Upper lobe of left lung (tissue), 6 donors: ENCODE data around the gene FOCAD. TPM values are rescaled to one million over a fixed set of nuclear protein-coding genes. Genes with fewer than 3 reads are reported as not detected.

Source experiments
- ATAC-seq, 2 donors: fragments of 200-7000 bp; cut with Tn5 transposase; one replicate each; pipeline ENCODE4 v1.9.1; 2022; ENCODE audit warnings: mild to moderate bottlenecking in 2 of 2, moderate library complexity in 2 of 2; ENCODE audit not compliant: low FRiP score in 2 of 2
- DNase-seq, 2 donors: peaks; one replicate each; pipeline ENCODE4 v3.0.0-alpha.2; 2019 to 2020
- H3K27ac ChIP-seq, 4 donors: fragments of 200-600 bp; sonication (generic); one replicate each; pipeline ENCODE4 v1.5.1; 2016 to 2019
- H3K27me3 ChIP-seq, 4 donors: fragments of 200-600 bp; sonication (generic); one replicate each; pipeline ENCODE4 v1.5.1; 2017 to 2019
- H3K36me3 ChIP-seq, 4 donors: fragments of 200-600 bp; sonication (generic); one replicate each; pipeline ENCODE4 v1.5.1; 2016 to 2019
- H3K4me1 ChIP-seq, 4 donors: fragments of 200-600 bp; sonication (generic); one replicate each; pipeline ENCODE4 v1.5.1; 2018 to 2019
- H3K4me3 ChIP-seq, 4 donors: fragments of 200-600 bp; sonication (generic); one replicate each; pipeline ENCODE4 v1.5.1; 2017 to 2019; ENCODE audit warnings: mild to moderate bottlenecking in 2 of 4, moderate library complexity in 1 of 4
- H3K9me3 ChIP-seq, 4 donors: fragments of 200-600 bp; sonication (generic); one replicate each; pipeline ENCODE4 v1.5.1; 2018 to 2019
- CTCF ChIP-seq, 6 experiments: fragments of 450-650 bp in 4 of 6; fragments of 200-600 bp in 2 of 6; sonication (generic) in 2 of 6; IDR thresholded peaks; one replicate each; pipeline ENCODE4 v1.5.1; 2016 to 2019; ENCODE audit warnings: antibody characterized with exemption in 6 of 6
- EP300 ChIP-seq, 4 donors: sonication (generic); formaldehyde crosslinking; IDR thresholded peaks; one replicate each; pipeline ENCODE4 v1.5.1; 2017; ENCODE audit warnings: antibody characterized with exemption in 4 of 4, control low read depth in 2 of 4
- POLR2A ChIP-seq, 4 donors: fragments of 450-650 bp; IDR thresholded peaks; one replicate each; pipeline ENCODE4 v1.5.1; 2016 to 2017; ENCODE audit warnings: antibody characterized with exemption in 4 of 4, mild to moderate bottlenecking in 2 of 4
- POLR2AphosphoS5 ChIP-seq, 2 donors: sonication (generic); formaldehyde crosslinking; IDR thresholded peaks; one replicate each; pipeline ENCODE4 v1.5.1; 2017; ENCODE audit warnings: antibody characterized with exemption in 2 of 2
- WGBS, 2 donors: methylation state at CpG; one replicate each; pipeline ENCODE4 v1.1.5; 2017 to 2018; 5-methylcytosine and 5-hydroxymethylcytosine counted together
- total RNA-seq, 6 donors: library from RNA; depleted of rRNA in 4 of 6; stranded (reverse); fragments of >200 nt in 4 of 6; gene quantifications; one replicate each; pipeline versions ENCODE4 v1.1.0 to v1.2.1, GENCODE V29; 2016 to 2021
- donor health status: DM: no; HTN: no; CAD: no; lungs with moderate emphysema.
- donor health status: DM: no; HTN: yes; CAD: no; lungs with severe emphysema.

The FOCAD gene
- total RNA-seq, 6 donors from 2014 or later, result 21.0 to 83.8 (median 28.3) TPM

DNA sequence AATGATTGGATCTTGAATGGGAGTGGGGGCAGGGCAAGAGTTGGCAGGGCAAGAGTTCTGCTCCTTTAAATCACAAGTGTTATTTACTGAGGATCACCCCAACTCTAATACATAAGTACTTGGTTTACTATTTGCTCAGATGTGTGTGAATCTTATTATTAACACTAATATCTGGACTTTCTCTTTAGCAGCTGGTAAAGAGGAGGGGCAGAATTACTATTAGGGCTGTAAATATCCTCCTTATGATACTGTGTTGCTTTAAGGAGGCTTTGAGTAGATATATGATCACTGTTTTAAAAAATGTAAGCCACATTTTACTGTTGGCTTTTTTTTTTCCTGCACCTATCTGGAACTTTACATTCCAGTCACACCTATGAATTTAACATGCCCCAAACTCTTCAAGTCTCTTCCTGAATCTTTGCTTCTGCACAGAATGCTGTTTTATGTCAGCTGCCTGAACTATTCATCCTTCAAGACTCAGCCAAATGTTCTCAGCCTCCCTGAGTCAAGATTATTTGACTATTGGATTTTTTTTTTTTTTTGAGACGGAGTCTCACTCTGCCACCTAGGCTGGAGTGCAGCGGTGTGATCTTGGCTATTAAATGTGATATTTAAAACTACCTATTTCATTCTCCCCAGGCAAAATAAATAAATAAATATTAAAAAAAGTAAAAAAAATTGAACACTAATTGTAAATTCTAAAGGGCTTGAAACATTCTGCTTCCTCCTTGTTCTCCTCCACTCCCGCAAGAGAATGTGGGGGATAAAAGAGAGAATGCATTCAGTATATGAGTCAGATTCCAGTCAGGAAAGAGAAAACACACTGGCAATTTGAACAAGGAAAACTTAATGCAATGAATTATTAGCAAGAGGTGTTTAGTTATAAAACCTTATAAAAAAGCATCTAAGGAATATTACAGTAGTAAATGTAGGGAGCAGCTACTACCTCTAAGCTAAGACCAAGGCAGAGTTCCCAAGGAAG is 99.3 kb downstream of the FOCAD start:
- no peaks in the 10 kb centered on the region for H3K4me1 ChIP-seq
- no peak overlapping the region for H3K27ac ChIP-seq
- 87 to 93% methylated on average over 3 of the region's 3 CpGs for WGBS, 2 donors
- no peaks in the 10 kb centered on the region for H3K27me3 ChIP-seq
- TF ChIP-seq CTCF (IDR thresholded peaks at IDR 0.05), result no peak
- TF ChIP-seq EP300 (IDR thresholded peaks at IDR 0.05), result no peak
- no peaks in the 10 kb centered on the region for H3K9me3 ChIP-seq
- ATAC-seq (no peak), DNase-seq (no peak)
- H3K36me3 ChIP-seq, result no peaks in the 10 kb centered on the region
- no peak overlapping the region for H3K4me3 ChIP-seq

- Histone ChIP-seq H3K27me3 (no peaks in the 10 kb centered on the region), H3K4me3 (no peak overlapping the region), H3K9me3 (no peaks in the 10 kb centered on the region), H3K27ac (no peak overlapping the region), H3K36me3 (no peaks in the 10 kb centered on the region), H3K4me1 (no peaks in the 10 kb centered on the region)
- 85 to 92% methylated on average over 1 of the region's 1 CpG for WGBS, 2 donors
- DNase-seq (no peak), ATAC-seq (no peak)
- TF ChIP-seq POLR2A (IDR thresholded peaks at IDR 0.05), result no peak
Observed at GRCh38 chr9:20784196-20784595, 100.1 kb downstream of the FOCAD start.

DNA sequence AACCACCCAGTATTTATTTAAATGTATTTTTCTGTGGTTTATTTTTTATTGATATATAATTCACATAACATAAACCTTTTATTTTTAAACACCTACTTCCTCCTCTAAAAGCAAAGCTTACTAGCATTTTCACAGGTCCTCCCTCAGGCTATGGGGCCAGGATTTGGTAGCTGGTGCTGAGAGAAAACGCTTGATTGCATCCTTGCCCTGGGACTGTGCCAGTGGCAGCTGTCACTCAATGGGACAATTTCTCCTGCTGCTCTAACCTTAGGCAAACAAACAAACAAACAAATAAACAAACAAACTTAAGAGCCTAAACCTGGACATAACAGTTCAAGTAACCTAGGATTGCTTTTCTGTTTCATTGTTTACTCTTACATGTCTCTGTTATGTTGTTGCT is 102.7 kb downstream of the FOCAD start:
- TF ChIP-seq CTCF (IDR thresholded peaks at IDR 0.05) (no peak), EP300 (IDR thresholded peaks at IDR 0.05) (no peak), POLR2A (IDR thresholded peaks at IDR 0.05) (no peak), POLR2AphosphoS5 (IDR thresholded peaks at IDR 0.05) (no peak)
- H3K27ac ChIP-seq, result no peak overlapping the region
- DNase-seq (no peak), ATAC-seq (no peak)
- no peak overlapping the region for H3K4me3 ChIP-seq
- 78 to 90% methylated on average over 1 of the region's 1 CpG for WGBS, 2 donors
- no peaks in the 10 kb centered on the region for H3K4me1 ChIP-seq
- H3K36me3 ChIP-seq, result peaks cover 0 to 13% (median 0%) of the 10 kb centered on the region in 4 donors
- no peaks in the 10 kb centered on the region for H3K9me3 ChIP-seq
- H3K27me3 ChIP-seq, result no peaks in the 10 kb centered on the region

DNA sequence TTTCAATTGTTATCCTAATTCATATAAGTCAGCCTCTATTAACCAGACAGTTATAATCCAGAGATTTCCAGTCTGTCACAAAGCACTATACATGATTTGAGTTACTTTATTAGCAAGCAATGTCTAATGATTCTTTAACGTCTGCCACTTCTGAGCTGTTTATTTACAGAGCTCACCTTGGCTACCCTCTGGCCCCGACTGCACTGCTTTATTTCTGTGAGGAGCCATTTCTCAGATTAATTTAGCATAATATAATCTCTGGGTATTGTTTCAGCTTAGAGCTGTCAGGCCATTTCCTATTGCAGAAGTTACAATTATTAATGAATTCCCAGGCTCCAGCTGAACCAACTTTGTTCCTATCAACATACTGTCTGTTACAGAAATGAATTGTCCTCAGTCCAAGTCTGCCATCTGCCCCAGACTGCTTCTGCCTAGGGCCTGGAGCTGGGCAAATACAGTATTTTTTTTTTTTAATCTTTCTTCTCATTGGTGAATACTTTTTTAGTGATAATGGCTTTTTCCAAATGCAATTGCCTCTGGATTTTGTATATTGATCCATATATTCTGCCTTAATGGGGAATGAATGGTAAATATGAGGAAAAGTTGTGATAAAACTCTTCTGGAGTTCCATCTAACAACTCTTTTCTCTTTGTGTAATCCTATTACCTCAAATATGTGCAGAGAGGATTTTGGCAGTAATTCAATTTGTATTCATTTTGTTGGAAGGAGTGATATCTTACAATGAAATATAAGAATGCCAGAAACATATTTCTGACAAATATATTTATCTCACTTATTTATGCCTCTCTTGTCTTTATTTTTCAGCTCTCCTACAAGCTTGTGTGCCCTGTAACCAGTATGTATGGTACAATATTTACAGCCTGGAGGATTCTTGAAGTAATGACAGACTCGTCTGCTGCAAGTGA is 104.7 kb downstream of the FOCAD start:
- ATAC-seq (no peak), DNase-seq (no peak)
- WGBS, 2 donors, result 60 to 70% methylated on average over 3 of the region's 3 CpGs
- H3K9me3 ChIP-seq, result no peaks in the 10 kb centered on the region
- no peak overlapping the region for H3K27ac ChIP-seq
- H3K4me3 ChIP-seq, result no peak overlapping the region
- TF ChIP-seq POLR2AphosphoS5 (IDR thresholded peaks at IDR 0.05) (no peak), POLR2A (IDR thresholded peaks at IDR 0.05) (no peak), EP300 (IDR thresholded peaks at IDR 0.05) (no peak), CTCF (IDR thresholded peaks at IDR 0.05) (no peak)
- no peaks in the 10 kb centered on the region for H3K4me1 ChIP-seq
- H3K36me3 ChIP-seq, result peaks cover 0 to 13% (median 0%) of the 10 kb centered on the region in 4 donors
- no peaks in the 10 kb centered on the region for H3K27me3 ChIP-seq

GRCh38 chr9:20790721-20791120 is 106.7 kb downstream of the FOCAD start:
- no peaks in the 10 kb centered on the region for H3K27me3 ChIP-seq
- no peak overlapping the region for H3K27ac ChIP-seq
- ATAC-seq, result no peak
- H3K36me3 ChIP-seq, result peaks cover 0 to 13% (median 0%) of the 10 kb centered on the region in 4 donors
- no peaks in the 10 kb centered on the region for H3K4me1 ChIP-seq
- H3K4me3 ChIP-seq, result no peak overlapping the region
- H3K9me3 ChIP-seq, result no peaks in the 10 kb centered on the region
- DNase-seq, result no peak
- TF ChIP-seq POLR2A (IDR thresholded peaks at IDR 0.05) (no peak), POLR2AphosphoS5 (IDR thresholded peaks at IDR 0.05) (no peak), EP300 (IDR thresholded peaks at IDR 0.05) (no peak), CTCF (IDR thresholded peaks at IDR 0.05) (no peak)
- WGBS, 2 donors, result 96 to 97% methylated on average over 2 of the region's 2 CpGs
